Fibroblast of villous mesenchyme (primary cell): ENCODE measurements around the gene MAGI1. TPM values are rescaled to one million over a fixed set of nuclear protein-coding genes. Genes with fewer than 3 reads are reported as not detected.

Experiments
- DNase-seq: peaks from one replicate; pipeline ENCODE4 v3.0.0-alpha.2; 2010; ENCODE audit warnings: low read depth
- H3K4me3 ChIP-seq: 2 replicates; pipeline ENCODE4 v1.5.1; 2011; ENCODE audit warnings: low read depth, mild to moderate bottlenecking, low read length
- total RNA-seq: library from RNA; depleted of rRNA; stranded (reverse); fragments of >200 nt; gene quantifications from 2 replicates; pipeline ENCODE4 v1.2.3, GENCODE V29; 2012
- TF ChIP-seq, protein P1 (sequence below): IDR thresholded peaks from 2 replicates; pipeline ENCODE4 v1.5.1; 2012; ENCODE audit warnings: low read depth, mild to moderate bottlenecking, low read length; ENCODE audit not compliant: insufficient read depth

The MAGI1 gene
- total RNA-seq, 1 donor = 20.7 TPM

DNA sequence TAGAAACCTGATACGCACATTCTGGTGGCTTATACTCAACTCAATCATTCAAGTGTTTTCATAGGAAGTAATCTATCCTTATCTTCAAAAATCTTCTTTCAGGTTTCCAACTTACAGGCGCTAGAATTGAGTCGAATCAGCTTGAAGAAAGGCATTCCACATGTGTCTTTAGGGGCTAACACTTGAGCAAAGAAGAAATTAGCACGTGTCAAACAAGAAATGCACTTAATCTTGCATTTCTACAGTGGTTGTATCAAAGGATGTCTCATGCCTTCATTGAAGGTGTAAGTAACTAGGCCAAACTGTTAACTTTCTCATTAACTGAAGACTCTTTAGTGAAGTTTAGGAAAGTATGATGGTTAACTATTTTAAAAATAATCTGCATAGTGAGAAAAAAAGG, 557.6 kb downstream of the MAGI1 start:
- TF ChIP-seq, protein P1, sequence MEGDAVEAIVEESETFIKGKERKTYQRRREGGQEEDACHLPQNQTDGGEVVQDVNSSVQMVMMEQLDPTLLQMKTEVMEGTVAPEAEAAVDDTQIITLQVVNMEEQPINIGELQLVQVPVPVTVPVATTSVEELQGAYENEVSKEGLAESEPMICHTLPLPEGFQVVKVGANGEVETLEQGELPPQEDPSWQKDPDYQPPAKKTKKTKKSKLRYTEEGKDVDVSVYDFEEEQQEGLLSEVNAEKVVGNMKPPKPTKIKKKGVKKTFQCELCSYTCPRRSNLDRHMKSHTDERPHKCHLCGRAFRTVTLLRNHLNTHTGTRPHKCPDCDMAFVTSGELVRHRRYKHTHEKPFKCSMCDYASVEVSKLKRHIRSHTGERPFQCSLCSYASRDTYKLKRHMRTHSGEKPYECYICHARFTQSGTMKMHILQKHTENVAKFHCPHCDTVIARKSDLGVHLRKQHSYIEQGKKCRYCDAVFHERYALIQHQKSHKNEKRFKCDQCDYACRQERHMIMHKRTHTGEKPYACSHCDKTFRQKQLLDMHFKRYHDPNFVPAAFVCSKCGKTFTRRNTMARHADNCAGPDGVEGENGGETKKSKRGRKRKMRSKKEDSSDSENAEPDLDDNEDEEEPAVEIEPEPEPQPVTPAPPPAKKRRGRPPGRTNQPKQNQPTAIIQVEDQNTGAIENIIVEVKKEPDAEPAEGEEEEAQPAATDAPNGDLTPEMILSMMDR = no peak
- H3K4me3 ChIP-seq = no peak overlapping the region
- DNase-seq = no peak

DNA sequence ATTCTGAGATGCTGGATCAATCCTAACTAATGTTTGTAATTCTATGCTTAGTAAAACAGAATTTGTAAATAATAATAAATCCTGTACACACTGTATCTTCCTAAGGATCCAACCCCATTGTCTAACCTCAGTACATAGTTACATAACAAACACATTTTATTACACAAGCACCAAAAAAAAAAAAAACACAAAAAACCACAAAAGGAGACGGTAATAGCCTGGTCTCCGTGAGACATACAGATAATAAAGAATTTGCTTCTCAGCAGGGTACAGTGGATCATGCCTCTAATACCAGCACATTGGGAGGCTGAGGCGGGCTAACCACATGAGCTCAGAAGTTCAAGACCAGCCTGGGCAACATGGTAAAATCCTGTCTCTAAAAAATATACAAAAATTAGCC, 558.7 kb downstream of the MAGI1 start:
- DNase-seq = peak; percentile 51
- H3K4me3 ChIP-seq = no peak overlapping the region
- TF ChIP-seq, protein P1 = no peak

DNA sequence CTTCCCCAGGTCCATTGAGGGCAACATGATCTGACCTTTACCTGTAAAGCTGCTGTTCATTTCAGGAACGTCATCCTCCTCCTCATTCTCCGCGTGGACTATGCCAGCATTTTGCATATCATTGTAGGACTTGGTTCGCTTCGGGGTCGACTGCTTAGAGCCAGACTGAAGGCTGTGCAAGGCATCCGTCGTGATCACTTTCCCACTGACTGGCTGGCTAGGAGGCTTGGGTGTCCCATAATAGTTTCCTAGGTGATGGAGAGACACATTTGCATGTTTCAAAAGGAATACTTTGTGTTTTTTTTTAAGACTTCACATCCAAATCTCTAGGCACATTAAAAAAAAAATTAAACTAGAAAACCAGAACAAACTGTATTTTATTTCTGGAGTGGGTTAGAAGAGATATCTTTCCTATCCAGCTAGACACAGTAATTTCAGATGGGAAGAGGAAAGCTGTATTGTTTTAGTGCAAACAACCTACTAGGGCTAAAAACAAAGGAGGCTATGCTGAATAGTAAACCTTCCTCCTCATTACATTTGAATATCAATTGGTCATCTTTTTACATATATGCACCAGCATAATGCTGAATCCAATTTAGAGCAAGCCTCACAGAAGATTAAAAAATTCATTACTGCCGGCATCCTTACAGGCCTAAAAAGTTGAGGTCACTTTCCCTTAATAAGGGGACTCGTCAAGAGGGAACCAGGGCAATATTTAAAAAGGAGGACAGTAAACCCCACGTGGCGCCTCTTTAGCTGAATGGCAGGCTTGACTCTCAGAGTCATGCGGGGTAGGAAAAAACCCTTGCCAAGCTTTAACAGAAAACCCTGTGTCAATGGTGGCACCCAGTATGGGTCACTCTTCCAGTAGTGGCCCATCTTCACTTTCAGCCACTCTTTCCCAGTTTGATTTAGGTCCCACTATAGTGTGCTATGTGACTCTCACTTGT, 559.9 kb downstream of the MAGI1 start:
- no peak for DNase-seq
- TF ChIP-seq, protein P1 = no peak

DNA sequence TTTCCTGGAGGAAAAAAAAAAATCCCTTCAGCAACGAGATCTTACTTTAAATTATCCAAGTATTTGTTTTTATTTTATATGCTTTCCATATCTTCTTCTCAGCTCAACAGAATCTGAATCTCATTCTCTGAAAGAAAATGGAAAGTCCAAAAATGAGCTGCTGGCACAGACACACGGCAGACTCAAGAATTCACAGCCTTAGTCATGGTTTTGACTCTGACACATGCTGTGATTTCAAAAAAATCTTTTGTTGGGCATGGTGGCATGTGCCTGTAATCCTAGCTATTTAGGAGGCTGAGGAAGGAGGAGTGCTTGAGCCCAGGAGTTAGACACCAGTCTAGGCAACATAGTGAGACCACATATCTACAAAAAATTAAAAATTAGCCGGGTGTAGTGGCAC, 565.0 kb downstream of the MAGI1 start:
- DNase-seq = no peak
- TF ChIP-seq, protein P1 = no peak
- H3K4me3 ChIP-seq = no peak overlapping the region

More for the DNA sequence above, 559.9 kb downstream of the MAGI1 start:
- no peak overlapping the region for H3K4me3 ChIP-seq

DNA sequence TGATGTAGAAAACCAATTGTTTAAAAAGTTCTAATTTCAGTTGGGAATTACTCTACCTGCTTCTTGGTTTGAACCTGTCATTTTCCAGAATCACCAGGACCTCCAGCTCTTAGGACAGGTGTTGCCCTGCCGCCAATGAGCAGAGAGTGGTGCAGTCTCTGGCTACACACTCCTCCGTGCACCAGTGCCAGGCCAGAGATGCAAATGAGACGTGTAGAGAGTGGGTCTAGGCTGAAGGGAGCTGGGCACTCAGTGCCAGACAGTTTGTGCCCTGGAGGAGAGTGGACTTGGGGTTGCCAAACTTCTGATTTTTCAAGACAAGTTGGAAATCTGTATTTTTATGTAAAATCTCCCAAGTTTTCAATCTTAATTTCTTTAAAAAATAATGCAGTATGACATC, 566.2 kb downstream of the MAGI1 start:
- H3K4me3 ChIP-seq = no peak overlapping the region

DNA sequence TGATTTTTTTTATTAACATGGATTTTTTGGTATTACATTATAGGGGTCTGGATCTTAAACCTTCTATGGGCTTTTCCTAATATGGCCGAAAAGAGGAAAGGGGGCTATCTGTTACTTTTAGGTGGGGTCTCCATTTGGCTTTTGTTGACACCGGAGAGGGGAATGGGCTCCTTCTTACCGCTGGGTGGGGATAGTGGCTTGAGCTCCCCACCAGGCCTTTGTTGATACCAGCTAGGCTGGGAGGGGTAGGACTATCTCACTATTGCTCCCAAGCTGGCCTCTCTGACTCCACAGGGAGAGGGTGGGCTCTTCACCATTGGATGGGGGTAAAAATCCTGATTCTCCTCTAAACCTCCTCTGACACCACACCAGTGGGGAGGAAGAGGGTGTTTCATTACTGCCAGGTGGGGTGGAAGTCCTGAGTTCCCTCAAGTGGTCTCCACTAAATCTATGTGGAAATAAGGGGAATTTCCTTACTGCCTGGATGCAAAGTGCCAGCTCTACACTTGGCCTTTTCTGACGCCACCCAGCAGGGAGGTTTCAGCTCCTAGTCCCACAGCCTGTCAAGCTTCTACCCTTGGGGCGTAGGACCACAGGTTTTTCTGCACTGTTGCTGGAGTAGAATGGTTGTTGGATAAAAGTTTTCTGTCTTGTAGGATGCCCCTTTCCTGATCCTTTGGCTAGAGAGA, 572.3 kb downstream of the MAGI1 start:
- no peak overlapping the region for H3K4me3 ChIP-seq
- no peak for DNase-seq
- TF ChIP-seq, protein P1 = no peak

More for the DNA sequence above, 566.2 kb downstream of the MAGI1 start:
- no peak for DNase-seq
- TF ChIP-seq, protein P1 = no peak
